Fibroblast of the conjunctiva (primary cell): ENCODE measurements around the gene UBE2E2.
A peak's percentile ranks its signal among the peaks of the same experiment; 100 is the strongest.

Experiments
- DNase-seq: peaks from one replicate; pipeline ENCODE4 v3.0.0-alpha.2; 2010; ENCODE audit warnings: low read depth

The UBE2E2 gene

GRCh38 chr3:23480329-23480714, 277.2 kb downstream of the UBE2E2 start:
- no peak for DNase-seq

DNA sequence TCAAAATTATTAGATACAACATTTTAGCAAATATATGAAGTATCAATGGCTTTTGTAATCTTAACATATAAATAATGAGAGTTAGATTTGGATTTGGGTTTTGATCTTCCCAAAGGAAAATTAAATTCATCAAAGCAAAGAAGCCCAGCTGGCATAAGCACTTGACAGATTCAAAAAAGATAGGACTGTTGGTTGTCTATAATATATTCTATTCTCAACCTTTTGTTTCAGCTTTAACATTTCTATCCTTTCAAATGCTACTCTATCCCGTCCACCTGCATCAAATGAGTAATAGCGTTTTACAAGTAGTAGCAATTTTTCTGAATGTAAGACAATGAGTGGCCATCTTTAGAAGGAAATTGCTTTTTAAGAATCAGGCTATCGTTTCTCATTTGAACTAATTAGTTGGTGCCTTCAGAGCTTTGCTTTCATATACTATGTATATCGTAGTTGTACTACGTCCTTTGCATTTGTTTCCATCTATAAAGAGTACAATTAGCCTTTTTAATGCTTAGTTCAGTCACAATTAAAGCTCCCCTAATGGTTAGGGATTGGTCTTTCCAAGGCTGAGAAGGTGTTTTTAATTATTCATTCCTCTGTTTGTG, 278.0 kb downstream of the UBE2E2 start:
- DNase-seq = no peak

DNA sequence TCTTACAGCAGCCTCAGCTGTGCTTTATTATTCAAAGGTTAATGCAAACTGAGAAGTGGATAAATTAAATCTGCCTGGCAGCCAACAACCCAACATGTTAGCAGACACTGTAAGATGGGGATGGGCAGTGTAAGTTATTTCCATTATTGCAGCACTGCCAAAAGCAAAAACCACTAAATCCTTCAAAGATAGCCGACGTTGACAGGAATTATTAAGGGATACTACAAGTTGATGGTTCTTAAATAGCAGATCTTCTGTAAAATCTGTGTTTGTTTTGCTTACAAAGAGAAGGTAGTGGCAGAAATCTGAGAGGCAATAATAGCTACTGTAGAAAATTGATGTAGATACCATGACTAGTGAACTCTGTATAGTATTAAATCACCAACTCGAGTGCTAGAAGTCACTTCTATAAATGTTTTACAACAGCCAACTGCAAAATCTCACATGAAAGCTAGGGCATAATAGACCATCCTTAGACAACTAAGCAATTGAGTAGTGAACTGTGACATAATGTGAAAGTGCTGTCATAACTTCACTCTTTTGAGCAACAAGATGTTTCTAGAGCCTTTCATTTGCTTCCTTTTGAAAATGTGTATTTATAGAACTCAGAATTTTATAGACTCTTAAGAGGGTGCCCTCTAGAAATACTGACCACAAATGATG, 278.6 kb downstream of the UBE2E2 start:
- peak; percentile 21 for DNase-seq

GRCh38 chr3:23484386-23484785, 281.3 kb downstream of the UBE2E2 start:
- no peak for DNase-seq

DNA sequence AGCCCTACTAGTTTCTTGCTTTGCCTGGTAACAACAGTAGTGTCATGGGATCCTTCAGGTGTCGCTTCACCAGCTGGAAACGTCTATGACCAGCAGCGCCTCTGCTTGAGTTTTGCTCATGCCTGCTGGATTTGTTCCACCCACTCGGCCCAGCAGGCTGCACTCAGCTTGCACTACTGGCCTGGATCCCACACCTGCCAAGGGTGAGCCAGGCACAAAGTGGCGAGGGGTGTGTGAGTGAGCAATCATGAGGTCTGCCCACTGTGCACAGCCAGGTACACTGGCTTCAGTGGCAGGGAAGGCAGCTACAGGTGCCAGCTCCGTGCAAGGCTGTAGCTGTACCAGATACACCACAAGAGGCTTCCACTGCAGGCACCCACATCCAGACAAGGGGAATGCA, 282.8 kb downstream of the UBE2E2 start:
- no peak for DNase-seq

DNA sequence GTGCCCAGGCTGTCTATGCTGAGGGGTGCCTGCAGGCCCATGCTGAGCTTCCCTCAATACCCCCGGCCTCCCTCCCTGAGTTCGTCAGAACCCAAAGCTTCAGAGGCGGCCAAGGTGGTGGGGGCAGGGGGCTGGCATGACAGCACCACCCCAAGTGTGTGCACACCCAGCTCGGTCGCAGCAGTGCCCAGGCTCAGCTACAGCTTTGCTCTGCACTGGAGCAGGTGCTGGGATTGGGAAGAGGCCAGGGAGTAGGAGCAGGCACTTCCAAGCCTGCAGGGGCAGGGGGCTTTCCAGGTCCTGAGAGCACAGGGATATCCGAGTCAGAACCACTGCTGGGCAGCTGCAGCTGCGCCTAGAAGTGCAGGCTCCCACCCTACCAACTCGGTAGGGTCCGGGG, 283.9 kb downstream of the UBE2E2 start:
- DNase-seq = no peak

DNA sequence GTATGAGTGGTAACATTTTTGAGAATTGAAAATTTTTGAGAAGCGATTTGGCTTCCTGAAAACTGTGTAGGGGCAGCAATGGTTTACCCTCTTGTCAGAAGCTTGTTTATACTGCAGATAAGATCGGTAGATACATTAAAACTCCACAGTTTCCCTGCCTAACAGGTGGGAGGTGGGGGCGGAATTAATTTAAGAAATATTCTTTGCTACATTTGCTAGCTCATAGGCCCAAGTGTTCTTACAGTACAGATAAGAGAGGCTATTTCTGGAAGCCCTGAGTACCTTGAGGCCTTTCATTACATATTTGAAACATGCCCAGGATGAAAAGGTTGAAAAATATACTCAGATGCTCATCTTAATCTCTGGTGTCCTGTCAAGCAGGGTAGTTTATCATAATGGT, 285.5 kb downstream of the UBE2E2 start:
- no peak for DNase-seq

GRCh38 chr3:23489300-23490158, 286.4 kb downstream of the UBE2E2 start:
- no peak for DNase-seq

DNA sequence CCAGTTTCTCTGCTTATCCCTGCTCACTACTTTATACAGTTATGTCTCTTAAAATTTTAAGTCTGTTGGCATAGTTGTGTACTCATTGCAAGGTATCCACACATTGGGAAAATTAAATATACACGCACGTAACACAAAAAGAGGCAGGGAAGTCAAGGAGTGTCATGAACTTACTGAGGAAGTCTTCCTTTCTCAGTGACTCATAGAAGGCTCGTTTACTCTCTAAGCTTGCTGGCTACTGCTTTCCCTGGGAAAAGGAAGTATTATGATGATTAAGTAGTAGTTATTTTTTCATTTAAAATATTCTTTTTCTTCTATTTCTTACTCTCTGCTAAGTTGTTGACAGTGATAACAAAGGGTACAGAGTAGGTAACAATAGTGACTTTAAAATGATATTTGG, 287.3 kb downstream of the UBE2E2 start:
- DNase-seq = peak; percentile 12

DNA sequence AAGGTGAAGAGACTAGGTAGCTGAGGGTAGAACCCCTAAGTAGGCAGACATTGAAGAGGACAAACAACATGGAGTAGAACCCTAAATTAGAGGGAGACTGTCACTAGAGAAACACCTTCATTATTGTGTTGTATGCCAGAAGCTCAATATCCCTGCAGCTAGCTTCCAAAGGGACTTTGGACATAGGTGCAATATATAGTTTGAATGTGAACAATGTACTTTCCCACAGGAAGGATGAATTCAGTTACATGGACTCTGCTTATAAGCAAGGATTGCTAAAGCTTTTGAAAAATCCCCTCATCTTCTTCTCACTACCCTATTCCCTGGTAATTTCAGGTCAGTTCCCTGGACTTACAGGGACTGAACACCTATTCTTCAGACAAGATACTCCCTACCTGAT, 288.9 kb downstream of the UBE2E2 start:
- no peak for DNase-seq

- DNase-seq = no peak
Observed at GRCh38 chr3:23493889-23494288, 290.8 kb downstream of the UBE2E2 start.

- no peak for DNase-seq
Observed at GRCh38 chr3:23494967-23495366, 291.8 kb downstream of the UBE2E2 start.

DNA sequence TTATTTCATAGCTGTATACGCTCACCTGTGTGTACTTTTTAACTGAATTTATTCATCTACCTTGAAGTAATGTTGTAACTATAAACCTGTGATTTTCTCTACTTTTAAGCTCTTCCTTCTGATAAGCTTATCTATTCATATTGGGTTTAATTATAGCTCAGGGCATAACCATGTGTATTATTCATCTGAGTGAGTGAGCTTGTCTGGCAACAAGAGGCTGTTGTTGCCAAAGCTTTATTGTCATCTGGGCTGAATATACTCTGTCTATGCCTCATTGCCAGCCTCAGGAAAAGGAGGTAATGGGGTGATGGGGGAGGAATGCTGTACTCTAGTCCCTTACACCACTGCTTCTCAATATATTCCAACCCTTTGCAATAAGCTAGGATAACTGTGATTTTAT, 292.4 kb downstream of the UBE2E2 start:
- DNase-seq = no peak

DNA sequence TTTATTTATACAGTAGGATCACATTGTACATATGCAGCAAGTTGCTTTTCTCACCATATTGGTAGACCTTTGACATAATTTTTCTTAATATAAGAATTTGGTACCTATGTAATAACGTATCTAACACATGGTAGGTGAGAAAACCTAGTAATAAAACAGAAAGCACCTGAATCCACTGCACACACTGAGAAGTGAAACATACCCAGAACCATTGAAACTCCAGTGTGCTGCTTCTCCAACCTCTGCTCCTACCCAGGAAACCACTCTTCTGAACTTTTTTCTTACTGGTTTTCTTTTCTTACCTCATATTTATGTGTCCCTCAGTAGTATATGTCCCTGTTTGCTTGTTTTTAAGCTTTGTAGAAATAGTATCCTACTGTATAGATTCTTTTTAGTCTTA, 293.0 kb downstream of the UBE2E2 start:
- DNase-seq = no peak

DNA sequence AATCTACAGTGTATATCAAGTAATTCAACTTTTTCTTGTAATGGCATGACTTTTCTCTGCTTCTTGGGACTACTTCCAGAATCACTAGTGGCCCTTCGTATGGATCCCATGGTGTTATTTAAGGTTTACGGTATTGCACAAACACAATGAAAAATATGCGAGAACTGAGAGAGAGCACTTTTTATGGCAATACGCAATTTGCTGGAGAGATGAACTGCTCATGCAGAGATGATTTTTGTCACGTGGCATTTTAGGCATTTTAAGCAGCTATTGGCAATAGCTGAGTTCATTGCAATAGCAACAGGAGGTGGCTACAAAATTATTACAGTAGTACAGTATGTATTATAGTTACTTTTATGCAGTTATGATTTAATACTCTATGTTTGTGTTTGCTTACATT, 294.0 kb downstream of the UBE2E2 start:
- no peak for DNase-seq

- DNase-seq = no peak
Observed at GRCh38 chr3:23501201-23501802, 298.2 kb downstream of the UBE2E2 start.

DNA sequence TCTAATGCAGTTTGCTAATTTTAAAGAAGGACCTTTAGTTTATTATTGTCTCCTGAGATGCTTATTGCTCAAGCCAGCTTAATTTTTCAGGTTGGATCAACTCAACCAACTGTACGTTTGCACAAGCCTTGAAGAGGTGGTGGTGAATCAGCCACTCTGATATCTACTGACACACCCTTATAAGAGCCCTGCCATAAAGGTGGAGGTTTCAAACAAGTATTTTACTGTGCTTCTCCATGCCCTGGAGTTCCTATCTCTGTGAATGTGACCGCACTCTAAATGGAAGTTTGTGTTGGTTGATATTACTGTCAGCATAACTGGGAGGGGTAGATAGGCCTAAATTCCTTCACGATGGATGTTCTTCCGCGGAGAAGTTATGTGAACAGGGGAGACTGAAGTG, 305.3 kb downstream of the UBE2E2 start:
- no peak for DNase-seq

DNA sequence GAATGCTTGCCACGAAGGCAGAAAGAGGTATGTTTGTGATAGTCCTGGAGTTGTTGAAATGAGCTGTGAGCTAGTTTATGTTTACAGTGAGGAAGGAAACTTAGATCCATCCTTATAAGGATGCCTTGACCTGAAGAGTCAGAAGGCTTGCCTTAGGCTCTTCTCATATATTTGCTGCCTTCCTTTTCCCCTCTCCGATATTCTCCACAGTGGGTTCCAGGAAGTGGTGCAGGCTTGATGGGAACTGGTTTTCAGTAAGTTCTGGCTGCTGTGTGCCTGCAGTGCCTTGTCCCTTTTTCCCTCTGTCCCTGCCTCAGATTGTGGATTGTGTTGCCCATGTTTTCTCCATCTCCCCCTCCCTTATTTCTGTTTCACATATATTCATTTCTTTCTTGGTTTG, 315.3 kb downstream of the UBE2E2 start:
- no peak for DNase-seq

DNA sequence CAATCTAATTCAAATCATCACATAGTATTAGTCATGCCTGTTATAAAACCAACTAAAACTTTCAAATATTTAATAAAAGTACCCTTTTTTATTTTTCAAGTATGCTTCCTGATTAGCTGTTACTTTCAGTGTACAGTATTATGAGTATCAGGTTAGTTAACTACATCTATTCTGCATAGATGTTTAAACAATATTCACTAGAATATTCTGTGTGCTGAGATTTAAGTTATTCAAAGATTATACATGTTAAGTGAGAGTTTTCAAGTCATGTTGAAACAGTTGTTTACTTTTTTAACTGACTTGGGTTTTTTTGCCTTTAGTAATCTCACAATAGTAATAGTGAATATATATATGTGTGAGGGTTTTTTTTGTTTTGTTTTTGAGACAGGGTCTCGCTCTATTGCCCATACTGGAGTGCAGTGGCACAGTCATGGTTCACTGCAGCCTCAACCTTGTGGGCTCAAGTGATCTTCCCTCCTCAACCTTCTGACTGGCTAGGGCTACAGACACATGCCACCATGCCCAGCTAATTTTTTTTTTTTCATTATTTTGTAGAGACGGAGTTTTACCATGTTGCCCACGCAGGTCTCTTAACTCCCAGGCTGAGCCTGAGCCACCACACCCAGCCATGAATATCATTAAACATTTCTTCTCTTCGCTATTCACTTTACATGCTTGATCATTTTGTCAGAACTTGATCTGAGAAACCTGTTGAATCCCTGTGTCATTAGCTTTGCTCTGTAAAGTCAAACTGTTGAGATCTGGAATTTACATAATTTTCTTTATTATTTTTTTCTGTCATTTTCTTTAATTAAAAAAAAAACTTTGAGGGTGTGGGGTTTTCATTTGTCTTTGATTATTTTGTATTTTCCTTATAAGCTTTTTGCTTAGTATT, 316.4 kb downstream of the UBE2E2 start:
- no peak for DNase-seq

DNA sequence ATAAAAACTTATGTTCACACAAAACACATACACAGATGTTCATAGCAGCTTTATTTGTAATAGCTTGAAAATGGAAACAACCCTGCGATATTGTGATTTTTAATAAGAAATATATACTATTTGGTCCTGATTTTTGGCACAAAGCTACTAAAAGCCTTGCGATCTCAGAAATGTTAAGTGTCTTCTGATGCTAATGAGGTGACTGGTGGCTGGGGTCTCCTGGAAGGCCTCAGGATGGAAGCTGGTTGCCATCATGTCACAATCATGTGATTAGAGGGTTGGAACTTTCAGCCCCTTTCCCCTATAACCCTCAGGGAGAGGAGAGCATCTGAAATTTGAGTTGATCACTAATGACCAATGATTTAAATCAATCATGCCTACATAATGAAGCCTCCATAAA, 324.2 kb downstream of the UBE2E2 start:
- DNase-seq = no peak

- DNase-seq = no peak
Observed at GRCh38 chr3:23533596-23533995, 330.5 kb downstream of the UBE2E2 start.

- no peak for DNase-seq
Observed at GRCh38 chr3:23533996-23534395, 330.9 kb downstream of the UBE2E2 start.
